Measurements from ENCODE around the gene MEFV. TPM values are rescaled to one million over a fixed set of nuclear protein-coding genes. Genes with fewer than 3 reads are reported as not detected.
A peak's percentile ranks its signal among the peaks of the same experiment; 100 is the strongest.

Gene MEFV
- total RNA-seq, 2 experiments from 2014 or later: 0.23 to 0.39 TPM

- peak overlapping the region; percentile 87 for H3K27ac Mint-ChIP-seq
- H3K27me3 Mint-ChIP-seq: no peaks in the 10 kb centered on the region
- peaks cover 23% of the 10 kb centered on the region for H3K36me3 Mint-ChIP-seq
- H3K9me3 Mint-ChIP-seq: peaks cover 6% of the 10 kb centered on the region
- ATAC-seq (ENCODE audit: low read depth) (no peak), DNase-seq (no peak)
- peak overlapping the region; percentile 94 for H3K4me3 Mint-ChIP-seq
- POLR2A ChIA-PET: interaction anchor here (0.6 to 3.9 kb wide), 7 partner anchors 21 to 197 kb away, joined by 3 to 38 read pairs (median 5); partner anchors contain the start of genes ZNF174, ZNF200, ZNF263 and ZSCAN32
- H3K4me1 Mint-ChIP-seq: peaks cover 22% of the 10 kb centered on the region
Measured at GRCh38 chr16:3262517-3262916, 6.1 kb upstream of the MEFV start.

- H3K27me3 Mint-ChIP-seq: peaks cover 3% of the 10 kb centered on the region
- ATAC-seq (ENCODE audit: low read depth) (no peak), DNase-seq (no peak)
- H3K36me3 Mint-ChIP-seq: peaks cover 14% of the 10 kb centered on the region
- H3K4me1 Mint-ChIP-seq: peaks cover 17% of the 10 kb centered on the region
- H3K4me3 Mint-ChIP-seq: no peak overlapping the region
- H3K27ac Mint-ChIP-seq: no peak overlapping the region
- POLR2A ChIA-PET: no interaction called here
- H3K9me3 Mint-ChIP-seq: peaks cover 6% of the 10 kb centered on the region
Measured at GRCh38 chr16:3259836-3260235, 3.4 kb upstream of the MEFV start.

- ATAC-seq (ENCODE audit: low read depth): no peak
- POLR2A ChIA-PET: interaction anchor here (1.6 kb wide), 1 partner anchor 144 kb away, joined by 3 read pairs; the partner anchor contains the start of genes ZNF174 and ZSCAN32
- H3K9me3 Mint-ChIP-seq: peaks cover 2% of the 10 kb centered on the region
- peaks cover 3% of the 10 kb centered on the region for H3K36me3 Mint-ChIP-seq
- H3K4me3 Mint-ChIP-seq: no peak overlapping the region
- peaks cover 2% of the 10 kb centered on the region for H3K4me1 Mint-ChIP-seq
- no peak for DNase-seq
- peaks cover 3% of the 10 kb centered on the region for H3K27me3 Mint-ChIP-seq
- H3K27ac Mint-ChIP-seq: no peak overlapping the region
Measured at GRCh38 chr16:3256866-3257465, 533 bp upstream of the MEFV start.

- Mint-ChIP-seq H3K4me3 (no peak overlapping the region), H3K4me1 (no peaks in the 10 kb centered on the region), H3K9me3 (peaks cover 2% of the 10 kb centered on the region), H3K36me3 (no peaks in the 10 kb centered on the region), H3K27ac (no peak overlapping the region), H3K27me3 (peaks cover 3% of the 10 kb centered on the region)
- no peak for DNase-seq
- ATAC-seq (ENCODE audit: low read depth): no peak
- POLR2A ChIA-PET: interaction anchor here (1.4 kb wide), 1 partner anchor 10 kb away, joined by 3 read pairs; no protein-coding TSS in a partner anchor
Measured at GRCh38 chr16:3254309-3254708, 2.1 kb downstream of the MEFV start.

GRCh38 chr16:3252967-3253366, 3.5 kb downstream of the MEFV start:
- H3K4me1 Mint-ChIP-seq: no peaks in the 10 kb centered on the region
- peaks cover 3% of the 10 kb centered on the region for H3K27me3 Mint-ChIP-seq
- no peak for DNase-seq
- peaks cover 2% of the 10 kb centered on the region for H3K9me3 Mint-ChIP-seq
- H3K36me3 Mint-ChIP-seq: no peaks in the 10 kb centered on the region
- no peak overlapping the region for H3K27ac Mint-ChIP-seq
- ATAC-seq (ENCODE audit: low read depth): no peak
- no peak overlapping the region for H3K4me3 Mint-ChIP-seq
- POLR2A ChIA-PET: interaction anchor here (0.6 to 0.8 kb wide), 2 partner anchors 18 to 310 kb away, joined by 3 read pairs; partner anchors contain the start of gene ZNF200

- no peak for ATAC-seq (ENCODE audit: low read depth)
- POLR2A ChIA-PET: interaction anchor here (1.1 kb wide), 1 partner anchor 15 kb away, joined by 4 read pairs; no protein-coding TSS in a partner anchor
Measured at GRCh38 chr16:3249451-3249850, 7.0 kb downstream of the MEFV start.

GRCh38 chr16:3249020-3249419, 7.4 kb downstream of the MEFV start:
- Mint-ChIP-seq H3K9me3 (peaks cover 2% of the 10 kb centered on the region), H3K27me3 (peaks cover 2% of the 10 kb centered on the region), H3K4me3 (no peak overlapping the region), H3K27ac (no peak overlapping the region), H3K4me1 (peaks cover 2% of the 10 kb centered on the region), H3K36me3 (no peaks in the 10 kb centered on the region)
- POLR2A ChIA-PET: interaction anchor here (1.1 kb wide), 1 partner anchor 15 kb away, joined by 4 read pairs; no protein-coding TSS in a partner anchor
- DNase-seq: no peak
- no peak for ATAC-seq (ENCODE audit: low read depth)

More at GRCh38 chr16:3249451-3249850, 7.0 kb downstream of the MEFV start:
- peaks cover 2% of the 10 kb centered on the region for H3K9me3 Mint-ChIP-seq
- no peaks in the 10 kb centered on the region for H3K36me3 Mint-ChIP-seq
- H3K4me3 Mint-ChIP-seq: no peak overlapping the region
- H3K4me1 Mint-ChIP-seq: peaks cover 2% of the 10 kb centered on the region
- H3K27ac Mint-ChIP-seq: no peak overlapping the region
- no peaks in the 10 kb centered on the region for H3K27me3 Mint-ChIP-seq
- DNase-seq: no peak

GRCh38 chr16:3248596-3248995, 7.8 kb downstream of the MEFV start:
- DNase-seq (no peak), ATAC-seq (ENCODE audit: low read depth) (no peak)
- Mint-ChIP-seq H3K27ac (no peak overlapping the region), H3K9me3 (peaks cover 2% of the 10 kb centered on the region), H3K27me3 (peaks cover 3% of the 10 kb centered on the region), H3K36me3 (no peaks in the 10 kb centered on the region), H3K4me3 (no peak overlapping the region), H3K4me1 (peaks cover 2% of the 10 kb centered on the region)
- POLR2A ChIA-PET: interaction anchor here (1.1 kb wide), 1 partner anchor 16 kb away, joined by 4 read pairs; no protein-coding TSS in a partner anchor

- Mint-ChIP-seq H3K27ac (no peak overlapping the region), H3K4me3 (no peak overlapping the region), H3K4me1 (peaks cover 2% of the 10 kb centered on the region), H3K27me3 (peaks cover 3% of the 10 kb centered on the region), H3K9me3 (peaks cover 2% of the 10 kb centered on the region), H3K36me3 (no peaks in the 10 kb centered on the region)
- DNase-seq (no peak), ATAC-seq (ENCODE audit: low read depth) (no peak)
- POLR2A ChIA-PET: no interaction called here
Measured at GRCh38 chr16:3246876-3247275, 9.6 kb downstream of the MEFV start.

GRCh38 chr16:3246002-3246401, 10.4 kb downstream of the MEFV start:
- Mint-ChIP-seq H3K27me3 (peaks cover 3% of the 10 kb centered on the region), H3K4me1 (peaks cover 2% of the 10 kb centered on the region), H3K4me3 (no peak overlapping the region), H3K9me3 (peaks cover under 1% of the 10 kb centered on the region), H3K27ac (no peak overlapping the region), H3K36me3 (no peaks in the 10 kb centered on the region)
- ATAC-seq (ENCODE audit: low read depth) (no peak), DNase-seq (no peak)
- POLR2A ChIA-PET: no interaction called here

GRCh38 chr16:3243882-3244281, 12.6 kb downstream of the MEFV start:
- no peak for ATAC-seq (ENCODE audit: low read depth)
- no peaks in the 10 kb centered on the region for H3K9me3 Mint-ChIP-seq
- no peak overlapping the region for H3K4me3 Mint-ChIP-seq
- peaks cover 2% of the 10 kb centered on the region for H3K4me1 Mint-ChIP-seq
- POLR2A ChIA-PET: no interaction called here
- H3K36me3 Mint-ChIP-seq: no peaks in the 10 kb centered on the region
- no peak overlapping the region for H3K27ac Mint-ChIP-seq
- peaks cover 3% of the 10 kb centered on the region for H3K27me3 Mint-ChIP-seq
- DNase-seq: no peak

GRCh38 chr16:3242709-3243108, 13.7 kb downstream of the MEFV start:
- DNase-seq (no peak), ATAC-seq (ENCODE audit: low read depth) (no peak)
- POLR2A ChIA-PET: no interaction called here
- Mint-ChIP-seq H3K4me1 (peaks cover 2% of the 10 kb centered on the region), H3K9me3 (no peaks in the 10 kb centered on the region), H3K36me3 (no peaks in the 10 kb centered on the region), H3K4me3 (no peak overlapping the region), H3K27ac (no peak overlapping the region), H3K27me3 (peaks cover 4% of the 10 kb centered on the region)

GRCh38 chr16:3241761-3242160, 14.7 kb downstream of the MEFV start:
- no peaks in the 10 kb centered on the region for H3K36me3 Mint-ChIP-seq
- H3K4me3 Mint-ChIP-seq: no peak overlapping the region
- POLR2A ChIA-PET: no interaction called here
- peaks cover 10% of the 10 kb centered on the region for H3K27me3 Mint-ChIP-seq
- H3K27ac Mint-ChIP-seq: no peak overlapping the region
- DNase-seq (no peak), ATAC-seq (ENCODE audit: low read depth) (no peak)
- H3K9me3 Mint-ChIP-seq: peaks cover 2% of the 10 kb centered on the region
- no peaks in the 10 kb centered on the region for H3K4me1 Mint-ChIP-seq

Data from activated naive CD8-positive, alpha-beta T cell treated with anti-CD3 and anti-CD28 coated beads, Interleukin-2, amount 10 ng/mL, durations not matched to agents 7 days and 5 days (primary cell).